Esophagus (tissue), 2 donors: ENCODE results near the gene COA7. TPM values are rescaled to one million over a fixed set of nuclear protein-coding genes. Genes with fewer than 3 reads are reported as not detected.
"Not testable (repeated sequence)": the region's sequence is repeated elsewhere in the genome, so short reads cannot be mapped to it uniquely, and the experiment has no call there.

Experiments used
- H3K27ac ChIP-seq, 2 donors: one replicate each; pipeline ENCODE4 v1.5.1; 2013; ENCODE audit warnings: low read depth in 2 of 2, mild to moderate bottlenecking in 2 of 2, inconsistent platforms in 1 of 2, low read length in 1 of 2, moderate library complexity in 1 of 2
- H3K27me3 ChIP-seq, 2 donors: one replicate each; pipeline ENCODE4 v1.6.1; 2013; ENCODE audit warnings: low read length in 2 of 2, control low read depth in 1 of 2, mild to moderate bottlenecking in 1 of 2; ENCODE audit not compliant: insufficient read depth in 2 of 2, control insufficient read depth in 1 of 2
- H3K36me3 ChIP-seq, 2 donors: one replicate each; pipeline ENCODE4 v1.6.1; 2013; ENCODE audit warnings: low read length in 1 of 2; ENCODE audit not compliant: control insufficient read depth in 2 of 2, insufficient read depth in 2 of 2
- H3K4me1 ChIP-seq, 2 donors: one replicate each; pipeline ENCODE4 v1.6.1; 2013; ENCODE audit warnings: low read length in 1 of 2; ENCODE audit not compliant: control insufficient read depth in 2 of 2, insufficient read depth in 2 of 2
- H3K4me3 ChIP-seq, 2 donors: one replicate each; pipeline ENCODE4 v1.5.1; 2013; ENCODE audit warnings: low read length in 2 of 2, mild to moderate bottlenecking in 2 of 2, low read depth in 1 of 2, moderate library complexity in 1 of 2
- H3K9me3 ChIP-seq, 2 donors: one replicate each; pipeline ENCODE4 v1.6.1; 2013; ENCODE audit warnings: mild to moderate bottlenecking in 2 of 2, low read depth in 1 of 2, low read length in 1 of 2, moderate library complexity in 1 of 2; ENCODE audit not compliant: control insufficient read depth in 2 of 2, insufficient read depth in 1 of 2
- WGBS, 2 donors: extraction: QIAGEN DNeasy Blood & Tissue Kit; methylation state at CpG; one replicate each; pipeline ENCODE4 v1.1.7; 2013; 5-methylcytosine and 5-hydroxymethylcytosine counted together
- polyA plus RNA-seq, 2 donors: library from polyadenylated mRNA; stranded (reverse); fragments of 200-250 nt; gene quantifications; one replicate each; pipeline ENCODE4 v1.2.3, GENCODE V29; 2013
- donor health status: healthy with polysubstance abuse.
- donor health status: Bipolar disorder and iron deficiency.

Gene COA7
- polyA plus RNA-seq, 2 donors: 4.0 to 8.3 TPM

- H3K4me3 ChIP-seq: not testable (repeated sequence)
These were observed 11.8 kb downstream of the COA7 start for GRCh38 chr1:52686261-52686751.

GRCh38 chr1:52684545-52684944, 13.6 kb downstream of the COA7 start:
- no peaks in the 10 kb centered on the region for H3K9me3 ChIP-seq
- no peak overlapping the region for H3K4me3 ChIP-seq
- 88 to 94% methylated on average over 1 of the region's 1 CpG for WGBS, 2 donors
- no peaks in the 10 kb centered on the region for H3K27me3 ChIP-seq
- H3K27ac ChIP-seq: no peak overlapping the region
- peaks cover 3 to 6% of the 10 kb centered on the region in 2 donors for H3K36me3 ChIP-seq
- no peaks in the 10 kb centered on the region for H3K4me1 ChIP-seq

More at GRCh38 chr1:52686261-52686751, 11.8 kb downstream of the COA7 start:
- WGBS, 2 donors: 54 to 55% methylated on average over 17 of the region's 17 CpGs
- H3K27me3 ChIP-seq, H3K9me3 ChIP-seq, H3K4me1 ChIP-seq, H3K27ac ChIP-seq, H3K36me3 ChIP-seq: not testable (repeated sequence)

DNA sequence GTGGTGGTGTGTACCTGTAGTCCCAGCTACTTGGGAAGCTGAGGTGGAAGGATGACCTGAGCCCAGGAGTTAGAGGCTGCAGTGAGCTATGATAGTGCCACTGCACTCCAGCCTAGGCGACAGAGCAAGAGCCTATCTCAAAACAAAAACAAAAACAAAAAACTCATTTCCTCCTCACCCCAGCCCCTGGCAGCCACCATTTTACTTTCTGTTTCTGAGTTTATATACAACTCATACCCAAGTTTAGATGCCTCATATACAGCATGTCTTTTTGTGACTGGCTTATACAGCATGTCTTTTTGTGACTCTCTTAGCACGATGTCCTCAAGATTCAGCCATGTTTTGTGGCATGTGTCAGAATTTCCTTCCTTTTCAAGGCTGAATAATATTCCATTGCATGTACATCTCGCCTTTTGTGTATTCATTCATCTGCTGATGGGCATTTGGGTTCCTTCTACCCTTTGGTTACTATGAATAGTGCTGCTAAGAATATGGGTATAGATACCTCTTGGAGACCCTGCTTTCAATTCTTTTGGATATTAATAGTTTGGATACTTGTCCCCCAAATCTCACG, 14.7 kb downstream of the COA7 start:
- H3K9me3 ChIP-seq: no peaks in the 10 kb centered on the region
- no peak overlapping the region for H3K27ac ChIP-seq
- H3K4me1 ChIP-seq: no peaks in the 10 kb centered on the region
- no peaks in the 10 kb centered on the region for H3K27me3 ChIP-seq
- no peak overlapping the region for H3K4me3 ChIP-seq
- WGBS, 2 donors: 94 to 95% methylated on average over 4 of the region's 4 CpGs
- peaks cover 3 to 6% of the 10 kb centered on the region in 2 donors for H3K36me3 ChIP-seq

DNA sequence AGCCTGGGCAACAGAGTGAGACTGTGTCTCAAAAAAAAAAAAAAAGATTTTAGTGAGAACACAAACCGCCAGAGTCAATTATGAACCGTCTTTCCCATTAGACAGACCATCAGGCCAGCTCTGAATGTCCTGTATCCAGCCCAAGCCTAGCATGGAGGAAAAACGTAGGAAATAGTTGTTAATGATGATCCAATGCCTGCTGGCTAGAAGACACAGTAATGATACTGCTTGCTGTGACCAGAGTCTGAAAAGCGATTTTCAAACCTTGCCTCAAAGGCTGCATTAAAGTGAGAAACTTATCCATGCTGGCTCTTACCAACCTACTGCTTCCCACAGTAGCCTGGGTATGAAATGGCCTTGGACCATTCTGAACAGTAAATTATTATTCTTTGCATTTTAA, 17.0 kb downstream of the COA7 start:
- Histone ChIP-seq H3K27me3 (no peaks in the 10 kb centered on the region), H3K4me3 (no peak overlapping the region), H3K36me3 (no peaks in the 10 kb centered on the region), H3K27ac (no peak overlapping the region), H3K9me3 (no peaks in the 10 kb centered on the region), H3K4me1 (no peaks in the 10 kb centered on the region)
- 77 to 85% methylated on average over 4 of the region's 4 CpGs for WGBS, 2 donors

DNA sequence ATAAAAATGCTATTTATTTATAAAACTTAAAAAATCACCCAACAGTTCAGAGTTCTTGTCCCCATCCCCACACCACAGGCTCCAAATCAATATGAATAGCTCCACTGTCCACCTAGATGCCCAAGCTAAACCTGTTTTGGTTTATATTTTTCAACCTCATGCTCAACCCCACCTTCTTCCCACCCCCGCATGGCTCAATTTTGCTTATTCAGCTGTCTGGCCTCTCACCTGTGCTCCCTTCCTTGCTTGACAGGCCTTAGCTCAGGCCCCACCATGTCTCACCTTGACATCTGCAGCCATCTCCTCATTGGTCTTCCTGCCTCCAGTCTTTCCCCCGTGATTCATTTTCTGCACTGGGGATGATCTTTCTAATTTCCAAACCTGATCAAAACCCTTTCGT, 17.8 kb downstream of the COA7 start:
- no peak overlapping the region for H3K4me3 ChIP-seq
- H3K27ac ChIP-seq: no peak overlapping the region
- H3K36me3 ChIP-seq: no peaks in the 10 kb centered on the region
- H3K9me3 ChIP-seq: no peaks in the 10 kb centered on the region
- H3K4me1 ChIP-seq: no peaks in the 10 kb centered on the region
- 78 to 83% methylated on average over 3 of the region's 3 CpGs for WGBS, 2 donors
- H3K27me3 ChIP-seq: no peaks in the 10 kb centered on the region

DNA sequence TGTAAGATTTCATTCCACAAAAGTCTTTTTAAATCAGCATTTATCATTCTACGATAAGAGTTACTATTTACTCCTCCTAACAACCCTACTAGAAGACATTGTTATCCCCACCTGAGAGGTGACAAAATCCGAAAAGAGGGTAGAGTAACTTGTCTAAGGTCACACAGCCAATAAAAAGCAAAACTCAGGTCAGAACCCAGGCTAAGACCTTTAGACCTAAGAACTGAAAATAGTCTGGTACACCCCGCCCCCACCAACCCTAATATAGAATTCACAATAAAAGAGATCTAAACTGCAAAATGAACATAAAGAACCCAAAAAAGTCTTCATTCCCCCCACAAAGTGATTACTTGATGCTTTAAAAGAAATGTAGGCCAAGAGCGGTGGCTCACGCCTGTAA, 18.6 kb downstream of the COA7 start:
- 91 to 93% methylated on average over 5 of the region's 5 CpGs for WGBS, 2 donors
- Histone ChIP-seq H3K36me3 (no peaks in the 10 kb centered on the region), H3K4me1 (no peaks in the 10 kb centered on the region), H3K27me3 (no peaks in the 10 kb centered on the region), H3K4me3 (no peak overlapping the region), H3K27ac (no peak overlapping the region), H3K9me3 (no peaks in the 10 kb centered on the region)

DNA sequence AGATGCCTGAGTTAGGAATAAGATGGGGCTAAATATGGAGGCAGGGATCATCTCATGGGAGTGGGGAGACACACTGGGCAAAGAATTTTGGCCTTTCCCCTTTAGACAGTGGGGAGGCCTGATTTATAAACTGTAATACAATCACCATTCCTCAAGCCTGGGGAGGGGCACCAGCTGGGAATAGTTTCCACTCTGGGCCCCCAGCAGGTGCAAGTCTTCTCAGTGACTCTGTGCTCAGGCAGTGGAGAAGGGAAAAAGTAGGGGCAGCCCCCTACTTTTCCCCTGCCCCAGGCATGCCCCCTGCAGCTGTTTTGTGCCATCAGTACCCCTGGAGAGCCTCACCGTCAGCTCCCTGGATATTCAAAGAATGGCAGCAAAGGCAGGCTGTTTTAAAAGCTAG, 19.1 kb downstream of the COA7 start:
- H3K9me3 ChIP-seq: no peaks in the 10 kb centered on the region

DNA sequence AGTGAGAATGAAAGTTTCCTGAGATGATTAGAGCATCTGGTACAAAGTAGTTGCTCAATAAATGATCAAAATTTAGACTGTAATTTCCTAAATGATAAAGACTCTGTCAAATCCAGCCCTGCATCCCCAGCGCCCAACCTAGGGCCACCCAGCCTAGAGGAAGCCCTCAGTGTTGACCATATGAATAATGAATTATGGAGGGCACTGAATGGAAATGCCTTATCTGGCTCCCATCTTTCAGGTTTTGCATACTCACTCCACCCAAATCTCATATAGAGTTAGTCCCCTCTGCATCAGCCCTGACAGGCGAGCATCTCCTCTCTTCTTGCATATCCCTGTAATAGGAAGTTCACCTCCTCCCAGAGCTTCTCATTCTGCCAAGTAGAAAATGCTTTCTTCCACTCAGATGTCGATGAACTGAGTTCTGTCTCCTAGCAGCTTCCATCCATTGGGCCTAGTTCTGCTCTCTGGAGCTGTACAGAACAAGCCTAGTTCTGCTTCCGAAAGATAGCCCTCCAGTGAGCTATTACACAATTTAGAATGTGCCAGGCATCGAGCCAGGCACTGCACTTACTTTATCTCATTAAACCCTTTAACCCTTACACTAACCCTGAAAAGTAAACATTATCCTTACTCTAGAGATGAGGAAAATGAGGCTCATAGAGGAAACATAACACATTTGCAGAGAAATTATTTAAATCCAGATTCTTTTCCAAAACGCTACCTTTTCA, 20.9 kb downstream of the COA7 start:
- no peaks in the 10 kb centered on the region for H3K36me3 ChIP-seq
- WGBS, 2 donors: 67 to 68% methylated on average over 6 of the region's 6 CpGs
- no peaks in the 10 kb centered on the region for H3K4me1 ChIP-seq
- no peak overlapping the region for H3K4me3 ChIP-seq
- H3K27me3 ChIP-seq: no peaks in the 10 kb centered on the region
- no peaks in the 10 kb centered on the region for H3K9me3 ChIP-seq
- no peak overlapping the region for H3K27ac ChIP-seq

More for the DNA sequence above, 19.1 kb downstream of the COA7 start:
- Histone ChIP-seq H3K27me3 (no peaks in the 10 kb centered on the region), H3K4me3 (no peak overlapping the region), H3K36me3 (no peaks in the 10 kb centered on the region), H3K4me1 (no peaks in the 10 kb centered on the region), H3K27ac (no peak overlapping the region)
- 95 to 100% methylated on average over 1 of the region's 1 CpG for whole genome bisulfite sequencing, 2 donors

GRCh38 chr1:52676249-52676903, 21.8 kb downstream of the COA7 start:
- Histone ChIP-seq H3K4me3 (no peak overlapping the region), H3K9me3 (no peaks in the 10 kb centered on the region), H3K36me3 (no peaks in the 10 kb centered on the region), H3K27ac (no peak overlapping the region), H3K4me1 (no peaks in the 10 kb centered on the region), H3K27me3 (no peaks in the 10 kb centered on the region)
- 78 to 85% methylated on average over 8 of the region's 8 CpGs for WGBS, 2 donors
